ENCODE data around the gene CCDC97. TPM values are rescaled to one million over a fixed set of nuclear protein-coding genes. Genes with fewer than 3 reads are reported as not detected.
A peak's percentile ranks its signal among the peaks of the same experiment; 100 is the strongest.

Gene CCDC97
- total RNA-seq, 1 donor: 9.0 TPM

DNA sequence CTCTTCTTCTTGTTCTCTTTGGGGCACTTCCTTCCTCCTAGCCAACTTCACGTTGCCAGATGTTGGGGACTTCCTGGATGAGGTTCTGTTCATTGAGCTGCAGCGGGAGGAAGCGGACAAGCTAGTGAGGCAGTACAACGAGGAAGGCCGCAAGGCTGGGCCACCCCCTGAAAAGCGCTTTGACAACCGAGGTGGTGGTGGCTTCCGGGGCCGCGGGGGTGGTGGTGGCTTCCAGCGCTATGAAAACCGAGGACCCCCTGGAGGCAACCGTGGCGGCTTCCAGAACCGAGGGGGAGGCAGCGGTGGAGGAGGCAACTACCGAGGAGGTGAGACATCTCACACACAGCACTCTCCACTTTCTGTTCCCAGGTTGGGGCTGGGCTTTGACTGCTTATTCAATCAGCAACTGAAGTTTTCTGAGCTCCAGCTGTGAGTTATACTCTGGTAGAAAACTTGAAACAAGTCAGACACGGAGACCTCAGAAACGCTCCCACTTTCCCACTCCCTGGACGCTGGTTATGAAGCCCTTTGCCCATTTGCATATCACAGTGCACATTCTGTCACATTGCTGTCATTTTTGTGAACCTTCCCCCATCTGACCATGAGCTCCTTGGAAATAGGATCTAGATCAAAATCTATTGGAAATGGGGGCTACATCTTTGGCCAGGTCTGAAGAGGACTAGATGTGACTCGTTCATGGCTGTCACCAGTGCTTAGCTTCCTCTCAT is 7.2 kb upstream of the CCDC97 start:
- Histone ChIP-seq H3K36me3 (ENCODE audit: insufficient read depth, low read length) (peaks cover 86% of the 10 kb centered on the region), H2AFZ (ENCODE audit: low read length) (no peak overlapping the region), H4K20me1 (ENCODE audit: insufficient read depth, low read length) (peaks cover 22% of the 10 kb centered on the region), H3K9me3 (ENCODE audit: low read depth, low read length) (no peaks in the 10 kb centered on the region), H3K4me3 (ENCODE audit: insufficient read depth, low read length) (no peak overlapping the region), H3K27me3 (ENCODE audit: insufficient read depth, low read length) (no peaks in the 10 kb centered on the region), H3K4me1 (ENCODE audit: insufficient read depth, low read length) (peaks cover 24% of the 10 kb centered on the region), H3K79me2 (ENCODE audit: insufficient read depth, low read length) (peaks cover 10% of the 10 kb centered on the region), H3K27ac (ENCODE audit: low read depth, low read length) (no peak overlapping the region), H3K4me2 (ENCODE audit: insufficient read depth, low read length) (no peak overlapping the region)
- DNase-seq (ENCODE audit: insufficient read length, low spot score, missing footprints): no peak
- TF ChIP-seq, protein P1, sequence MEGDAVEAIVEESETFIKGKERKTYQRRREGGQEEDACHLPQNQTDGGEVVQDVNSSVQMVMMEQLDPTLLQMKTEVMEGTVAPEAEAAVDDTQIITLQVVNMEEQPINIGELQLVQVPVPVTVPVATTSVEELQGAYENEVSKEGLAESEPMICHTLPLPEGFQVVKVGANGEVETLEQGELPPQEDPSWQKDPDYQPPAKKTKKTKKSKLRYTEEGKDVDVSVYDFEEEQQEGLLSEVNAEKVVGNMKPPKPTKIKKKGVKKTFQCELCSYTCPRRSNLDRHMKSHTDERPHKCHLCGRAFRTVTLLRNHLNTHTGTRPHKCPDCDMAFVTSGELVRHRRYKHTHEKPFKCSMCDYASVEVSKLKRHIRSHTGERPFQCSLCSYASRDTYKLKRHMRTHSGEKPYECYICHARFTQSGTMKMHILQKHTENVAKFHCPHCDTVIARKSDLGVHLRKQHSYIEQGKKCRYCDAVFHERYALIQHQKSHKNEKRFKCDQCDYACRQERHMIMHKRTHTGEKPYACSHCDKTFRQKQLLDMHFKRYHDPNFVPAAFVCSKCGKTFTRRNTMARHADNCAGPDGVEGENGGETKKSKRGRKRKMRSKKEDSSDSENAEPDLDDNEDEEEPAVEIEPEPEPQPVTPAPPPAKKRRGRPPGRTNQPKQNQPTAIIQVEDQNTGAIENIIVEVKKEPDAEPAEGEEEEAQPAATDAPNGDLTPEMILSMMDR (IDR thresholded peaks at IDR 0.05; ENCODE audit: extremely low read depth, low read depth, low read length): no peak

DNA sequence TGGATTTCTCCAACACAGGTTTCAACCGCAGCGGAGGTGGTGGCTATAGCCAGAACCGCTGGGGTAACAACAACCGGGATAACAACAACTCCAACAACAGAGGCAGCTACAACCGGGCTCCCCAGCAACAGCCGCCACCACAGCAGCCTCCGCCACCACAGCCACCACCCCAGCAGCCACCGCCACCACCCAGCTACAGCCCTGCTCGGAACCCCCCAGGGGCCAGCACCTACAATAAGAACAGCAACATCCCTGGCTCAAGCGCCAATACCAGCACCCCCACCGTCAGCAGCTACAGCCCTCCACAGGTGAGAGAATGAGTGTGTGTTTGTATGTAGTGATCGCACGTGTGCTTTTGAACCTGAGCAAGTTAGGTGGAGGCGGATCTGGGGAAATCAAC is 6.0 kb upstream of the CCDC97 start:
- Histone ChIP-seq H3K27me3 (ENCODE audit: insufficient read depth, low read length) (no peaks in the 10 kb centered on the region), H3K27ac (ENCODE audit: low read depth, low read length) (no peak overlapping the region), H4K20me1 (ENCODE audit: insufficient read depth, low read length) (peaks cover 18% of the 10 kb centered on the region), H3K36me3 (ENCODE audit: insufficient read depth, low read length) (peaks cover 84% of the 10 kb centered on the region), H3K9me3 (ENCODE audit: low read depth, low read length) (no peaks in the 10 kb centered on the region), H3K79me2 (ENCODE audit: insufficient read depth, low read length) (peaks cover 10% of the 10 kb centered on the region), H3K4me2 (ENCODE audit: insufficient read depth, low read length) (no peak overlapping the region), H3K4me3 (ENCODE audit: insufficient read depth, low read length) (no peak overlapping the region), H3K4me1 (ENCODE audit: insufficient read depth, low read length) (peaks cover 17% of the 10 kb centered on the region), H2AFZ (ENCODE audit: low read length) (no peak overlapping the region)
- TF ChIP-seq, protein P1 (IDR thresholded peaks at IDR 0.05; ENCODE audit: extremely low read depth, low read depth, low read length): no peak
- no peak for DNase-seq (ENCODE audit: insufficient read length, low spot score, missing footprints)

DNA sequence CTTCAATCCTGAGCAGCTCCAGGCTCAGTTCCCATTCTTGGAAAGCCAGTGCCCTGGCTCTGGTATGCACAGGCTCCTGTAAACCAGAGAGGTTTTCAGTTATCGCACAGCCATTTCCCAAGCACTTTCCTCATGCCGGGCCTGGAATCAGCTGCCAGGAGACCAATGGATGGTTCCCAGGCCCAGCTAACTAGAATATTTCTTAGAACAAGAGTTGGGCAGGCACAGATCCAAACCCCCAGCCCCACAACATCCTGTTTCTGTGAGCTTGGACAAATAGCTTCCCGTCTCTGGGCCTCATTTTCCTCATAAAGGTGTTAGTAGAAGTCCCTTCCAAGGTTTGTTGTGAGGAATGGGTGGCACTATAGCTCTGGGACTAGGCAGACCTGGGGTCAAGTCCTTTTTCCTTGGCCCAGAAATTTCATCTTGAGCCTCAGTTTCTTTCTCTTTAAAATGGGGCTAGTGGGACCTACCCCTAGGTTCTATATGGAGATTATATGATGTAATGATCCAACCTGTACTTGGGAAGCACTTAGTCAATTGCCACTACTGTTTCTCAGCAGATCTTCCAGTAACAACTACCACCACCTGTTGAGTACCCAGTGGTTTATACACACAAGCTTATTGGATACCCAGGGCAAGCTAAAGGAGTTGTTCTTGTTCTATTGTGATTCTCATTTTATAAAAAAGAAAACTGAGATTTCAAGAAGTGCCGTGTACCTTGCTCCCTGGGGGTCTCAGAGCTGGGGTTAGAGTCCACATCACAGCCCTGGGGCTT is 5.1 kb upstream of the CCDC97 start:
- TF ChIP-seq, protein P1 (IDR thresholded peaks at IDR 0.05; ENCODE audit: extremely low read depth, low read depth, low read length): no peak
- no peak overlapping the region for H2AFZ ChIP-seq (ENCODE audit: low read length)
- H3K27me3 ChIP-seq (ENCODE audit: insufficient read depth, low read length): no peaks in the 10 kb centered on the region
- peaks cover 15% of the 10 kb centered on the region for H4K20me1 ChIP-seq (ENCODE audit: insufficient read depth, low read length)
- H3K4me2 ChIP-seq (ENCODE audit: insufficient read depth, low read length): no peak overlapping the region
- peaks cover 80% of the 10 kb centered on the region for H3K36me3 ChIP-seq (ENCODE audit: insufficient read depth, low read length)
- H3K9me3 ChIP-seq (ENCODE audit: low read depth, low read length): no peaks in the 10 kb centered on the region
- peak overlapping the region; percentile 19 for H3K27ac ChIP-seq (ENCODE audit: low read depth, low read length)
- H3K79me2 ChIP-seq (ENCODE audit: insufficient read depth, low read length): peaks cover 10% of the 10 kb centered on the region
- no peak for DNase-seq (ENCODE audit: insufficient read length, low spot score, missing footprints)
- H3K4me3 ChIP-seq (ENCODE audit: insufficient read depth, low read length): no peak overlapping the region
- peaks cover 16% of the 10 kb centered on the region for H3K4me1 ChIP-seq (ENCODE audit: insufficient read depth, low read length)
